Measurements from ENCODE around the gene PNRC1.
"Not testable (repeated sequence)": the region's sequence is repeated elsewhere in the genome, so short reads cannot be mapped to it uniquely, and the experiment has no call there.

The PNRC1 gene

DNA sequence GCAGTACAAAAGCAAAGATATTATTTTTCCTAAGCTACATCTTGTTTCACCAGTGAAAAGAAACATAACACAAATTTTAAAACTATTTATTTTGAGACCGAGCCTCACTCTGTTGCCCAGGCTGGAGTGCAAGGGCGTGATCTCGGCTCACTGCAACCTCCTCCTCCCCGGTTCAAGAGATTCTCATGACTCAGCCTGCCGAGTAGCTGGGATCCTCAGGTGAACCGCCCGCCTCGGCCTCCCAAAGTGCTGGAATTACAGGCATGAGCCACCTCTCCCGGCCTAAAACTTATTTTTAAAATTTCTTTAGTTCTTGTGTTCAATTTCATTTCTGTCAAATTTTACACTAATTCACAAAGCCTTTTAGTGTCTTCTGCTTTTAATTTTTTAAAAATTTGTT lies 31.4 kb downstream of the PNRC1 start:
- no peak for DNase-seq

DNA sequence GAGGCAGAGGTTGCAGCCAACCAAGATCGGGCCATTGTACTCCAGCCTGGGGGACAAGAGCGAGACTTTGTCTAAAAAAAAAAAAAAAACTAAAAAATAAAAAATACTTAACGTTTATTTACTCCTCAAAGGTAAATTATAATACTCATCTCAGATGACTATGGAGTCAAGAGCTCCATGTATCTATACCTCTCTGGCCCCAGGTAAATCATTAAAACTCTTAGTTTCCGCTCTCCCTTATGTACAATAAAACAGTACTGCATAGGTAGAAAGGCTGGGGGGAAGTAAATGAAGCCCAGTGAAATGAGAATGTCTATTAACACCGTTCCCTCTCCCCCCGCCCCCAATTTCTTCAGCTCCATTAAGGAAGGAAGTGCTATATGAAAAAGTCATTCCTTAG lies 36.2 kb downstream of the PNRC1 start:
- no peak for DNase-seq

GRCh38 chr6:89117211-89118108 lies 36.9 kb downstream of the PNRC1 start, which contains the start of gene SRSF12:
SRSF12 (minus strand) TSS chr6:89118071; CDS start chr6:89117887, 184 bp downstream.
- DNase-seq, result peak; percentile 6

- DNase-seq, result no peak
These were observed 38.4 kb downstream of the PNRC1 start for GRCh38 chr6:89118931-89119330.

- DNase-seq, result no peak
These were observed 39.8 kb downstream of the PNRC1 start for GRCh38 chr6:89120371-89120770.

GRCh38 chr6:89121934-89122333 lies 41.4 kb downstream of the PNRC1 start:
- DNase-seq, result no peak

DNA sequence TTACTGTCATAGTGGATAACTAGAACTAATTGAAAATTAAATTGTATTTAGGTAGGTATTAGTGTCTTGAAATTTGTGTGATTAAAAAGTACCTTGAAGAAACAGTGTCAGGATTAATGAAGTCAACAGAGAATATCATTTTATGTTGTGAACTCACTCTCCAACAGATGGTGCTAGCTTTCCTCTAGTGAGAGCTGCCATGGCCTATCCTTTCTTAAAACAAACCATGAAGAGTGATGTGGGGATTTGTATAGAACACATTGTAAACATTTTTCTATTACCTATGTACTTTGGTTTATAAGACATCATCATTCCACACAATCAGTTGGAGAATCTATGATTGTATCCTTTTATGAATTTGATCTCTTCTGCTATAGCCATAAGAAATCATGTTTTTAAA lies 42.1 kb downstream of the PNRC1 start:
- no peak for DNase-seq

- not testable (repeated sequence) for DNase-seq
These were observed 47.7 kb downstream of the PNRC1 start for GRCh38 chr6:89128256-89128671.

DNA sequence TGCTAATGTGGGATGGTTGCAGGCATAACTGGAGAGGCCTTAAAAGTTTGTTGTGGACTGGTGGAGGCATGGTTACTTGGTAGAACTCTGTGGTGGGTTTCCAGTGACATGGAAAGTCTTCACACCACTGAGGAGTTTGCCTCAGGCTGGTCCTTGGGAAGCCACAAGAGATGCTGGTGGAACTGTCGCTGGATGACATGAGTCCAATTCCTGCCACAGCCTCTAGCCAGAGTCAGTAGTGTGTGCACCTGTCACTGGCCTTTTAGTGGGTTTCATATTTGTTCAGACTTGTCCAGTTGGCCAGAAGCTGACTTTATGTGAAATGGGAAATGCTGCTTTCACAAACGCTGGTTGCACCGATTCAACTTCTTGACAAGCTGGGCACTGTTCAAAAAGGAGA lies 51.0 kb downstream of the PNRC1 start:
- no peak for DNase-seq

- no peak for DNase-seq
These were observed 51.5 kb downstream of the PNRC1 start for GRCh38 chr6:89132057-89132456.

GRCh38 chr6:89133981-89134380 lies 53.4 kb downstream of the PNRC1 start:
- DNase-seq, result no peak

DNA sequence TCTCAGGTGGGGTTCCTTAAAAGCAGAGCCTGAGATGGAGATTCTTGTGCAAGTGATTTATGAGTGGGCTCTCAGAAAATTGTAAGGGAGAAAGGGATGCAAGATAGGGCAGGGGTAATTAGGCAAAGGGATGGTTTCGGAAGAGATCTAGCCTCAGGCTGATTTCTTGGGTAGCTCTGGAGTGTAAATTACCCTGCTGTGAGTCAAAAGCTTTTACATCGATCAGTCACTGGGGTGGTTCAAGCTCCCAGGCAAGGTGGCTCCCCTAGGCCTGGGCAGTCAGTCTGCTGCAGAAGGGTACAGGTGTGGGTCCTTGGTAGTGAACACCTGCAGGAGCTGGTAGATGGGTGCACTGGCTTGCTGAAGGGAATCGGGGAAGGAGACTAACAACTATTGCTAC lies 54.2 kb downstream of the PNRC1 start:
- no peak for DNase-seq

Data from effector CD8-positive, alpha-beta T cell (primary cell).